ENCODE measurements around the gene LTB.
"Not testable (repeated sequence)": the region's sequence is repeated elsewhere in the genome, so short reads cannot be mapped to it uniquely, and the experiment has no call there.

Gene LTB

DNA sequence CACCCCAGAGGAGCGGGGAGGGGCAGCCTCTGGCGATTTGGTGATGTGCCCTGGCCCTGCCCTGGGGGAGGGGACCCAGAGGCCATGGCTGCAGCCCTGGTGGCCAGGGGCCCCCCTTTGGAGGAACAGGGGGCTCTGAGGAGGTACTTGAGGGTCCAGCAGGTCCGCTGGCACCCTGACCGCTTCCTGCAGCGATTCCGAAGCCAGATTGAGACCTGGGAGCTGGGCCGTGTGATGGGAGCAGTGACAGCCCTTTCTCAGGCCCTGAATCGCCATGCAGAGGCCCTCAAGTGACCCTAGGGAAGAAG is 24.0 kb downstream of the LTB start:
- H3K4me3 ChIP-seq (ENCODE audit: low read depth, low read length) = peak overlapping the region; percentile 13
- DNase-seq (ENCODE audit: low read depth) = no peak
- TF ChIP-seq, protein P1, sequence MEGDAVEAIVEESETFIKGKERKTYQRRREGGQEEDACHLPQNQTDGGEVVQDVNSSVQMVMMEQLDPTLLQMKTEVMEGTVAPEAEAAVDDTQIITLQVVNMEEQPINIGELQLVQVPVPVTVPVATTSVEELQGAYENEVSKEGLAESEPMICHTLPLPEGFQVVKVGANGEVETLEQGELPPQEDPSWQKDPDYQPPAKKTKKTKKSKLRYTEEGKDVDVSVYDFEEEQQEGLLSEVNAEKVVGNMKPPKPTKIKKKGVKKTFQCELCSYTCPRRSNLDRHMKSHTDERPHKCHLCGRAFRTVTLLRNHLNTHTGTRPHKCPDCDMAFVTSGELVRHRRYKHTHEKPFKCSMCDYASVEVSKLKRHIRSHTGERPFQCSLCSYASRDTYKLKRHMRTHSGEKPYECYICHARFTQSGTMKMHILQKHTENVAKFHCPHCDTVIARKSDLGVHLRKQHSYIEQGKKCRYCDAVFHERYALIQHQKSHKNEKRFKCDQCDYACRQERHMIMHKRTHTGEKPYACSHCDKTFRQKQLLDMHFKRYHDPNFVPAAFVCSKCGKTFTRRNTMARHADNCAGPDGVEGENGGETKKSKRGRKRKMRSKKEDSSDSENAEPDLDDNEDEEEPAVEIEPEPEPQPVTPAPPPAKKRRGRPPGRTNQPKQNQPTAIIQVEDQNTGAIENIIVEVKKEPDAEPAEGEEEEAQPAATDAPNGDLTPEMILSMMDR (IDR thresholded peaks at IDR 0.05; ENCODE audit: low read depth, low read length) = no peak
- TF ChIP-seq MYC (IDR thresholded peaks at IDR 0.05; ENCODE audit: low read depth, low read length) (no peak), POLR2A (IDR thresholded peaks at IDR 0.05; ENCODE audit: extremely low read depth, insufficient read length) (no peak)
- TF ChIP-seq, protein P2, sequence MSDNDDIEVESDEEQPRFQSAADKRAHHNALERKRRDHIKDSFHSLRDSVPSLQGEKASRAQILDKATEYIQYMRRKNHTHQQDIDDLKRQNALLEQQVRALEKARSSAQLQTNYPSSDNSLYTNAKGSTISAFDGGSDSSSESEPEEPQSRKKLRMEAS (IDR thresholded peaks at IDR 0.05; ENCODE audit: low read depth, low read length) = no peak

DNA sequence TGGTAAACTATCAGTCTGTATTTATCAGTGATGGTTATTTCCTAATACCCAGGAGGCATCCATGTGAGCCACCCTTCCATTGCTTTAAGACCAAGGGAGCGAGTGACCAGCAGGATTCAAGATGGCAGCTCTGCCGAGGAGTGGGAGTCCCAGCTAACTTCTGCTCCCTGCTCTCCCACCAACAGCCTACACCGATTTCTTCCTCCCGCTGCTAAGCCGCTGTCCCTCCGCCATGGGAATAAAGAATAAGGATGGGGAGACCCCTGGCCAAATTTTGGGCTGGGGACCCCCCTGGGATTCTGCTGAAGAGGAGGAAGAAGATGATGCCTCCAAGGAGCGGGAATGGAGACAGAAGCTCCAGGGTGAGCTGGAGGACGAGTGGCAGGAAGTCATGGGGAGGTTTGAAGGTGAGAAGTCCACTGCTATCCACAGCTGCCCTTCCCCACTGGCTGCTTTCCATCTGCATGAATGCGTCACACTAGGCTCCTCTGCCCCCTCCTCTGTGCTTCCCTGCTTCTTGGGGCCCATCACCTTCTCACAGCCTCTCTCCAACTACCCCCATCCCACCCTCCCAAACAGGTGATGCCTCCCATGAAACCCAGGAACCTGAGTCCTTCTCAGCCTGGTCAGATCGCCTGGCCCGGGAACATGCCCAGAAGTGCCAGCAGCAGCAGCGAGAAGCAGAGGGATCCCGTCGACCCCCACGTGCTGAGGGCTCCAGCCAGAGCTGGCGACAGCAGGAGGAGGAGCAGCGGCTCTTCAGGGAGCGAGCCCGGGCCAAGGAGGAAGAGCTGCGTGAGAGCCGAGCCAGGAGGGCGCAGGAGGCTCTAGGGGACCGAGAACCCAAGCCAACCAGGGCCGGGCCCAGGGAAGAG is 24.5 kb downstream of the LTB start:
- peak; percentile 53 for DNase-seq (ENCODE audit: low read depth)
- H3K4me3 ChIP-seq (ENCODE audit: low read depth, low read length) = no peak overlapping the region
- TF ChIP-seq, protein P2 (IDR thresholded peaks at IDR 0.05; ENCODE audit: low read depth, low read length) = no peak
- TF ChIP-seq POLR2A (IDR thresholded peaks at IDR 0.05; ENCODE audit: extremely low read depth, insufficient read length) (no peak), MYC (IDR thresholded peaks at IDR 0.05; ENCODE audit: low read depth, low read length) (no peak)
- TF ChIP-seq, protein P1 (IDR thresholded peaks at IDR 0.05; ENCODE audit: low read depth, low read length) = no peak

DNA sequence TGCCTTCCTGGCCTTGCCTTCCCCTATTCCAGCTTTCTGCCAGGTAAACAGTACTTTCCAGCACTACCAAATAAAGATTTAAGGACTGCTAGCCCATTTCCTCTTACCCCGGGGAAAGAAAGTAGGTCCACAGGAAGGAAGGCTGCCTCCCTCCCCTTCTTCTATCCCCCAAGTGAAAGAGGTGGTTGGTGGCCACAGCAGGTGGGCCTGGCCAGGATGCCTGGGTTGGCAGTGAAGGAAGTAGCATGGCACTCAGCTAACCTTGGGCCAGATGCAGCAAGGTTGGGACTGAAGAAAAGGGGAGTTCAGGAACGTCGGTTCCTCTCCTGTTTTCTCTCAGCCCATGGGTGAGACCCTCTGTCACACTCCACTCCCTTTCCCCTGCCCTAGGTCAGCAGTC is 25.9 kb downstream of the LTB start:
- no peak overlapping the region for H3K4me3 ChIP-seq (ENCODE audit: low read depth, low read length)
- DNase-seq (ENCODE audit: low read depth) = peak; percentile 40
- TF ChIP-seq, protein P1 (IDR thresholded peaks at IDR 0.05; ENCODE audit: low read depth, low read length) = no peak
- TF ChIP-seq POLR2A (IDR thresholded peaks at IDR 0.05; ENCODE audit: extremely low read depth, insufficient read length) = no peak
- TF ChIP-seq, protein P2 (IDR thresholded peaks at IDR 0.05; ENCODE audit: low read depth, low read length) = no peak
- no peak for TF ChIP-seq MYC (IDR thresholded peaks at IDR 0.05; ENCODE audit: low read depth, low read length)

DNA sequence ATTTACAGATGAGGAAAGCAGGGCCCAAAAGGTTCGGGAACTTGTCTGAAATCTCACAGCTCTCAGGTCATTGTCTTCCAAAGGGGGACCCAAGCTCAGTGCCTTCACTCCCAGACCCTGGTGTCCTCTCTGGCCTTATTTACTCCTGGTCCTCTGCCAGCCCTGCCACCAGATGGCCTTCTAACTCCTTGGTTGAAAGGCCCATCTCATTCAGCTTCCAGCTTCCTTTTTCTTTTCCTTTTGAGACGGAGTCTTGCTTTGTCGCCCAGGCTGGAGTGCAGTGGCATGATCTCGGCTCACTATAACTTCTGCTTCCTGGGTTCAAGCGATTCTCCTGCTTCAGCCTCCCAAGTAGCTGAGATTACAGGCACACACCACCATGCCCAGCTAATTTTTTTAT is 30.9 kb downstream of the LTB start:
- TF ChIP-seq MYC (IDR thresholded peaks at IDR 0.05; ENCODE audit: low read depth, low read length) = peak; percentile 45; the same call in 1 of the 2 replicates
- TF ChIP-seq, protein P1 (IDR thresholded peaks at IDR 0.05; ENCODE audit: low read depth, low read length) = peak; percentile 85
- not testable (repeated sequence) for H3K4me3 ChIP-seq (ENCODE audit: low read depth, low read length)
- peak; percentile 92 for DNase-seq (ENCODE audit: low read depth)

DNA sequence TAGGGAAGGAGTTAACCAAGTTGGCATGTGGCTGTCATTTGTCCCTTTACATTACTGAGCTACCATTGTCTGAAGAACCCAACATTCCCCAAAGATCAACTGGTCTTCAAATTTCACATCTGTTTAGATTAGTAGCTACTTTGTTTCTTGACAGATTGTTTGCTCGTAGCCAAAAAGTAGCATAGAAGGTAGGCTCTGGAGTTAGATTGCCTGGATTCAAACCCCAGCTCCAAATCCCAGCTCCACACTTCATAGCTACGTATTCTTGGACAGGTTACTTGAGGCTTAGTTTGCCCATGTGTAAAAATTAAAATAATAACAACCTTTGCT is 33.7 kb downstream of the LTB start:
- H3K4me3 ChIP-seq (ENCODE audit: low read depth, low read length) = peak overlapping the region; percentile 65
- DNase-seq (ENCODE audit: low read depth) = no peak
- TF ChIP-seq, protein P2 (IDR thresholded peaks at IDR 0.05; ENCODE audit: low read depth, low read length) = no peak
- TF ChIP-seq POLR2A (IDR thresholded peaks at IDR 0.05; ENCODE audit: extremely low read depth, insufficient read length) = no peak
- no peak for TF ChIP-seq MYC (IDR thresholded peaks at IDR 0.05; ENCODE audit: low read depth, low read length)

DNA sequence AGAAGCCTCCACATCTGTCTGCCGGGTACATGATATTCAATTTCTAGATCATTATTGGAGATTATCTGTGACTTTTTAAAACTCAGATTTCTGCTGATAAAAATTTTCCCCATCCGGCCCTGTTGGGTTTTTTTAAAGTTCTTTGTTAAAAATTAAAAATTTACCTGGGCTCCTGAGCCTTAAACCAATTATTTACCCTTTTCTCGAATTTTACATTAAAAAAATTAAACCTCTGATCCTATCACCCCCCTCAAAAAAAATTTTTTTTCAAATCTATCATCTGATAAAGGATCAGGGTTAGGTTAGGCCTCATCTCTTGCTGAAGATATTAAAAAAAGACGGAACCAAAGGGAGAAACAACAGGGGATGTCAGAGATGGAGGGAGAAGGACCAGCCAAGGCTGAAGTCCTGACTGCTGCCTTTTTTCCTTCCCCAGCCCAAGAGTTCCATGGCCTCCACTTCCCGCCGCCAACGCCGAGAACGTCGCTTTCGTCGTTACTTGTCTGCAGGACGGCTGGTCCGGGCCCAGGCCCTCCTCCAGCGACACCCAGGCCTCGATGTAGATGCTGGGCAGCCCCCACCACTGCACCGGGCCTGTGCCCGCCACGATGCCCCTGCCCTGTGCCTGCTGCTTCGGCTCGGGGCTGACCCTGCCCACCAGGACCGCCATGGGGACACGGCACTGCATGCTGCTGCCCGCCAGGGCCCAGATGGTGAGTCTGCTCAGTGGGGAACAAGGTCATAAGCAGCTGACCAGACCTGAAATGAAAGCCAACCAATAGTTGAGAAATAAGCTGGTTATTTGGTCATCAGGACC is 34.3 kb downstream of the LTB start:
- TF ChIP-seq, protein P1 (IDR thresholded peaks at IDR 0.05; ENCODE audit: low read depth, low read length) = no peak
- TF ChIP-seq, protein P2 (IDR thresholded peaks at IDR 0.05; ENCODE audit: low read depth, low read length) = no peak
- TF ChIP-seq POLR2A (IDR thresholded peaks at IDR 0.05; ENCODE audit: extremely low read depth, insufficient read length) (no peak), MYC (IDR thresholded peaks at IDR 0.05; ENCODE audit: low read depth, low read length) (no peak)
- DNase-seq (ENCODE audit: low read depth) = peak; percentile 49
- peak overlapping the region; percentile 65 for H3K4me3 ChIP-seq (ENCODE audit: low read depth, low read length)
